Measurements from ENCODE around the gene USP20.

The USP20 gene

GRCh38 chr9:129826344-129826743 is 8.9 kb upstream of the USP20 start:
- no peaks in the 10 kb centered on the region for H4K20me1 ChIP-seq (ENCODE audit: low read depth, low read length)
- H3K9me3 ChIP-seq (ENCODE audit: insufficient read depth, low read length): no peaks in the 10 kb centered on the region
- H3K27ac ChIP-seq (ENCODE audit: low read depth, low read length): no peak overlapping the region
- H2AFZ ChIP-seq (ENCODE audit: low read depth, low read length, severe bottlenecking): no peak overlapping the region
- peaks cover 12% of the 10 kb centered on the region for H3K79me2 ChIP-seq (ENCODE audit: insufficient read depth, low read length)
- H3K36me3 ChIP-seq (ENCODE audit: low read length): 0 out of 2 replicates have a peak, but pooled peaks cover 6% of the 10 kb centered on the region
- H3K9me2 ChIP-seq (replicated peaks; ENCODE audit: insufficient read depth, low read length): no peaks in the 10 kb centered on the region
- H3K27me3 ChIP-seq (ENCODE audit: low read length): no peaks in the 10 kb centered on the region
- no peak overlapping the region for H3K4me3 ChIP-seq (ENCODE audit: insufficient read depth, low read length, poor library complexity, severe bottlenecking)
- H3K4me2 ChIP-seq (ENCODE audit: low read depth, low read length, poor library complexity, severe bottlenecking): no peak overlapping the region
- no peak for TF ChIP-seq CTCF (IDR thresholded peaks at IDR 0.05; ENCODE audit: insufficient read depth, low read length, poor library complexity, severe bottlenecking)
- TF ChIP-seq EZH2phosphoT487 (conservative IDR thresholded peaks at IDR 0.05; ENCODE audit: low read length): no peak
- H3K9ac ChIP-seq (ENCODE audit: low read length): no peak overlapping the region
- peaks cover 12% of the 10 kb centered on the region; the same call in 1 of the 2 replicates for H3F3A ChIP-seq (ENCODE audit: insufficient read depth)

- Histone ChIP-seq H3F3A (ENCODE audit: insufficient read depth) (peaks cover 12% of the 10 kb centered on the region; the same call in 1 of the 2 replicates), H3K79me2 (ENCODE audit: insufficient read depth, low read length) (peaks cover 12% of the 10 kb centered on the region), H3K27ac (ENCODE audit: low read depth, low read length) (no peak overlapping the region), H3K27me3 (ENCODE audit: low read length) (no peaks in the 10 kb centered on the region), H3K4me3 (ENCODE audit: insufficient read depth, low read length, poor library complexity, severe bottlenecking) (no peak overlapping the region), H3K9me3 (ENCODE audit: insufficient read depth, low read length) (no peaks in the 10 kb centered on the region), H3K36me3 (ENCODE audit: low read length) (peaks cover 7% of the 10 kb centered on the region; the same call in 1 of the 2 replicates), H2AFZ (ENCODE audit: low read depth, low read length, severe bottlenecking) (no peak overlapping the region), H3K9ac (ENCODE audit: low read length) (no peak overlapping the region), H3K9me2 (replicated peaks; ENCODE audit: insufficient read depth, low read length) (no peaks in the 10 kb centered on the region), H3K4me2 (ENCODE audit: low read depth, low read length, poor library complexity, severe bottlenecking) (no peak overlapping the region), H4K20me1 (ENCODE audit: low read depth, low read length) (no peaks in the 10 kb centered on the region)
- TF ChIP-seq CTCF (IDR thresholded peaks at IDR 0.05; ENCODE audit: insufficient read depth, low read length, poor library complexity, severe bottlenecking) (no peak), EZH2phosphoT487 (conservative IDR thresholded peaks at IDR 0.05; ENCODE audit: low read length) (no peak)
These were observed 8.5 kb upstream of the USP20 start for GRCh38 chr9:129826759-129827158.

- Histone ChIP-seq H3K9me2 (replicated peaks; ENCODE audit: insufficient read depth, low read length) (no peaks in the 10 kb centered on the region), H3K9ac (ENCODE audit: low read length) (no peak overlapping the region), H3F3A (ENCODE audit: insufficient read depth) (peaks cover 12% of the 10 kb centered on the region; the same call in 1 of the 2 replicates), H2AFZ (ENCODE audit: low read depth, low read length, severe bottlenecking) (no peak overlapping the region), H3K36me3 (ENCODE audit: low read length) (peaks cover 10% of the 10 kb centered on the region; the same call in 1 of the 2 replicates), H3K27me3 (ENCODE audit: low read length) (no peaks in the 10 kb centered on the region), H3K4me3 (ENCODE audit: insufficient read depth, low read length, poor library complexity, severe bottlenecking) (no peak overlapping the region), H3K27ac (ENCODE audit: low read depth, low read length) (no peak overlapping the region), H3K79me2 (ENCODE audit: insufficient read depth, low read length) (peaks cover 2% of the 10 kb centered on the region), H3K9me3 (ENCODE audit: insufficient read depth, low read length) (no peaks in the 10 kb centered on the region), H3K4me2 (ENCODE audit: low read depth, low read length, poor library complexity, severe bottlenecking) (no peak overlapping the region), H4K20me1 (ENCODE audit: low read depth, low read length) (no peaks in the 10 kb centered on the region)
- TF ChIP-seq EZH2phosphoT487 (conservative IDR thresholded peaks at IDR 0.05; ENCODE audit: low read length): no peak
- no peak for TF ChIP-seq CTCF (IDR thresholded peaks at IDR 0.05; ENCODE audit: insufficient read depth, low read length, poor library complexity, severe bottlenecking)
These were observed 7.2 kb upstream of the USP20 start for GRCh38 chr9:129828051-129828450.

Measured in SU-DHL-6 (cell line).